WTC11 (cell line): Measurements from ENCODE around the gene SCN9A. TPM values are rescaled to one million over a fixed set of nuclear protein-coding genes. Genes with fewer than 3 reads are reported as not detected.

Experiments
- ATAC-seq: fragments of 200-7000 bp; cut with Tn5 transposase; 2 replicates; pipeline ENCODE4 v1.10.0; 2021; ENCODE audit warnings: mild to moderate bottlenecking, moderate library complexity
- CTCF ChIA-PET: fragments of 300-600 bp; sonication (Branson Sonifier 250); formaldehyde crosslinking; loops from one replicate; lab custom pipeline; 2021; ENCODE audit warnings: antibody characterized with exemption; lab: Charles Lee
- POLR2A ChIA-PET: fragments of 350-600 bp; sonication (Branson Sonifier 250); formaldehyde crosslinking; loops from one replicate; lab custom pipeline; 2021; ENCODE audit warnings: antibody characterized with exemption; lab: Charles Lee
- DNase-seq: peaks from one replicate; pipeline ENCODE4 v3.0.0; 2021; ENCODE audit warnings: low spot score
- H3K27ac Mint-ChIP-seq: 2 replicates; pipeline ENCODE4 v1.8.0; 2021; ENCODE audit warnings: mixed read lengths
- H3K27me3 Mint-ChIP-seq: 2 replicates; pipeline ENCODE4 v1.8.0; 2021; ENCODE audit warnings: low read depth, mild to moderate bottlenecking, moderate library complexity, mixed read lengths
- H3K36me3 Mint-ChIP-seq: 2 replicates; pipeline ENCODE4 v1.8.0; 2021; ENCODE audit warnings: mixed read lengths
- H3K4me1 Mint-ChIP-seq: 2 replicates; pipeline ENCODE4 v1.8.0; 2022; ENCODE audit warnings: mixed read lengths
- H3K4me3 Mint-ChIP-seq: 2 replicates; pipeline ENCODE4 v1.8.0; 2021; ENCODE audit warnings: mild to moderate bottlenecking, moderate library complexity, mixed read lengths
- H3K9me3 Mint-ChIP-seq: 2 replicates; pipeline ENCODE4 v1.8.0; 2021; ENCODE audit warnings: mixed read lengths
- CDX4 ChIP-seq: fragments of 250-450 bp; sonication (Bioruptor Pico); IDR thresholded peaks from 2 replicates; pipeline ENCODE4 v1.9.0; 2021; ENCODE audit warnings: moderate library complexity, mild to moderate bottlenecking, inconsistent platforms, borderline replicate concordance
- CREM ChIP-seq: sonication (generic); formaldehyde crosslinking; IDR thresholded peaks from 2 replicates; pipeline ENCODE4 v1.8.1; 2022; ENCODE audit warnings: mild to moderate bottlenecking, missing genetic modification reagents, moderate library complexity
- FOXP1 ChIP-seq: sonication (generic); formaldehyde crosslinking; IDR thresholded peaks from 2 replicates; pipeline ENCODE4 v1.8.0; 2022; ENCODE audit warnings: missing genetic modification reagents, mild to moderate bottlenecking, moderate library complexity, borderline replicate concordance
- GABPB1 ChIP-seq: sonication (generic); formaldehyde crosslinking; IDR thresholded peaks from 2 replicates; pipeline ENCODE4 v1.8.1; 2023; ENCODE audit warnings: mild to moderate bottlenecking, missing genetic modification reagents
- GTF2I ChIP-seq: fragments of 250-450 bp; sonication (Bioruptor Pico); conservative IDR thresholded peaks from 2 replicates; pipeline ENCODE4 v1.4.0; 2021; ENCODE audit warnings: mild to moderate bottlenecking
- IRF1 ChIP-seq: sonication (generic); formaldehyde crosslinking; IDR thresholded peaks from 2 replicates; pipeline ENCODE4 v1.8.0; 2023; ENCODE audit warnings: missing genetic modification reagents
- IRF2 ChIP-seq: sonication (generic); formaldehyde crosslinking; IDR thresholded peaks from 2 replicates; pipeline ENCODE4 v1.8.0; 2022; ENCODE audit warnings: low read depth, missing genetic modification reagents, borderline replicate concordance
- NFATC4 ChIP-seq: fragments of 250-450 bp; sonication (Bioruptor Pico); IDR thresholded peaks from 2 replicates; pipeline ENCODE4 v1.9.0; 2021; ENCODE audit warnings: mild to moderate bottlenecking
- NFYB ChIP-seq: sonication (generic); formaldehyde crosslinking; conservative IDR thresholded peaks from 2 replicates; pipeline ENCODE4 v1.8.0; 2022; ENCODE audit warnings: low read depth, missing genetic modification reagents
- NR3C1 ChIP-seq: sonication (generic); formaldehyde crosslinking; conservative IDR thresholded peaks from 2 replicates; pipeline ENCODE4 v1.8.1; 2023; ENCODE audit warnings: low read depth, mild to moderate bottlenecking, missing genetic modification reagents
- SMAD4 ChIP-seq: sonication (generic); formaldehyde crosslinking; IDR thresholded peaks from 2 replicates; pipeline ENCODE4 v1.8.0; 2022; ENCODE audit warnings: mild to moderate bottlenecking, missing genetic modification reagents
- SP1 ChIP-seq: sonication (generic); formaldehyde crosslinking; conservative IDR thresholded peaks from 2 replicates; pipeline ENCODE4 v1.8.1; 2022; ENCODE audit warnings: missing genetic modification reagents
- TEAD1 ChIP-seq: sonication (generic); formaldehyde crosslinking; IDR thresholded peaks from 2 replicates; pipeline ENCODE4 v1.8.0; 2022; ENCODE audit warnings: mild to moderate bottlenecking, missing genetic modification reagents
- TEAD4 ChIP-seq: sonication (generic); formaldehyde crosslinking; IDR thresholded peaks from 2 replicates; pipeline ENCODE4 v1.8.0; 2022; ENCODE audit warnings: mild to moderate bottlenecking, missing genetic modification reagents
- ZNF232 ChIP-seq: sonication (generic); formaldehyde crosslinking; IDR thresholded peaks from 2 replicates; pipeline ENCODE4 v1.8.0; 2022; ENCODE audit warnings: mild to moderate bottlenecking, missing genetic modification reagents
- ZNF281 ChIP-seq: sonication (generic); formaldehyde crosslinking; IDR thresholded peaks from 2 replicates; pipeline ENCODE4 v1.8.0; 2023; ENCODE audit warnings: mild to moderate bottlenecking, missing genetic modification reagents
- ZNF317 ChIP-seq: sonication (generic); formaldehyde crosslinking; IDR thresholded peaks from 2 replicates; pipeline ENCODE4 v1.8.1; 2023; ENCODE audit warnings: low read depth, mild to moderate bottlenecking, moderate library complexity, missing genetic modification reagents, borderline replicate concordance
- ZNF425 ChIP-seq: fragments of 250-450 bp; sonication (Bioruptor Pico); conservative IDR thresholded peaks from 2 replicates; pipeline ENCODE4 v1.9.0; 2021; ENCODE audit warnings: mild to moderate bottlenecking
- ZNF671 ChIP-seq: fragments of 250-450 bp; sonication (Bioruptor Pico); IDR thresholded peaks from 2 replicates; pipeline ENCODE4 v1.8.0; 2021; ENCODE audit warnings: mild to moderate bottlenecking
- total RNA-seq: library from RNA; stranded (reverse); gene quantifications from 3 replicates; pipeline ENCODE4 v1.2.3, GENCODE V29; 2021
- TF ChIP-seq, protein P1 (sequence below): sonication (generic); formaldehyde crosslinking; conservative IDR thresholded peaks from 2 replicates; pipeline ENCODE4 v1.8.1; 2023; ENCODE audit warnings: mild to moderate bottlenecking, low read depth, missing genetic modification reagents, moderate library complexity
- TF ChIP-seq, protein P2 (sequence below): sonication (generic); formaldehyde crosslinking; IDR thresholded peaks from 2 replicates; pipeline ENCODE4 v1.8.0; 2022; ENCODE audit warnings: mild to moderate bottlenecking, missing genetic modification reagents
- TF ChIP-seq, protein P3 (sequence below): sonication (generic); formaldehyde crosslinking; conservative IDR thresholded peaks from 2 replicates; pipeline ENCODE4 v1.8.1; 2022; ENCODE audit warnings: mild to moderate bottlenecking, missing genetic modification reagents
- TF ChIP-seq, protein P4 (sequence below): fragments of 250-450 bp; sonication (Bioruptor Pico); IDR thresholded peaks from 2 replicates; pipeline ENCODE4 v1.9.0; 2021; ENCODE audit warnings: mild to moderate bottlenecking, borderline replicate concordance

SCN9A gene
- total RNA-seq, 1 experiment from 2014 or later = 7.3 TPM

- TF ChIP-seq TEAD1 (CRISPR knock-in tag) = no peak
- no peak for TF ChIP-seq TEAD4 (CRISPR knock-in tag)
- TF ChIP-seq CREM = no peak
- no peak for TF ChIP-seq ZNF232 (CRISPR knock-in tag)
- TF ChIP-seq GTF2I = no peak
Measured at GRCh38 chr2:166335284-166335683, 40.5 kb downstream of the SCN9A start (continued).

GRCh38 chr2:166334805-166335204, 40.9 kb downstream of the SCN9A start:
- CTCF ChIA-PET = no interaction called here
- Mint-ChIP-seq H3K27me3 (no peaks in the 10 kb centered on the region), H3K27ac (no peak overlapping the region), H3K4me1 (peaks cover 33% of the 10 kb centered on the region), H3K9me3 (no peaks in the 10 kb centered on the region), H3K4me3 (no peak overlapping the region), H3K36me3 (no peaks in the 10 kb centered on the region)
- DNase-seq (no peak), ATAC-seq (no peak)
- POLR2A ChIA-PET = no interaction called here
- TF ChIP-seq SP1 = no peak
- TF ChIP-seq, protein P1, sequence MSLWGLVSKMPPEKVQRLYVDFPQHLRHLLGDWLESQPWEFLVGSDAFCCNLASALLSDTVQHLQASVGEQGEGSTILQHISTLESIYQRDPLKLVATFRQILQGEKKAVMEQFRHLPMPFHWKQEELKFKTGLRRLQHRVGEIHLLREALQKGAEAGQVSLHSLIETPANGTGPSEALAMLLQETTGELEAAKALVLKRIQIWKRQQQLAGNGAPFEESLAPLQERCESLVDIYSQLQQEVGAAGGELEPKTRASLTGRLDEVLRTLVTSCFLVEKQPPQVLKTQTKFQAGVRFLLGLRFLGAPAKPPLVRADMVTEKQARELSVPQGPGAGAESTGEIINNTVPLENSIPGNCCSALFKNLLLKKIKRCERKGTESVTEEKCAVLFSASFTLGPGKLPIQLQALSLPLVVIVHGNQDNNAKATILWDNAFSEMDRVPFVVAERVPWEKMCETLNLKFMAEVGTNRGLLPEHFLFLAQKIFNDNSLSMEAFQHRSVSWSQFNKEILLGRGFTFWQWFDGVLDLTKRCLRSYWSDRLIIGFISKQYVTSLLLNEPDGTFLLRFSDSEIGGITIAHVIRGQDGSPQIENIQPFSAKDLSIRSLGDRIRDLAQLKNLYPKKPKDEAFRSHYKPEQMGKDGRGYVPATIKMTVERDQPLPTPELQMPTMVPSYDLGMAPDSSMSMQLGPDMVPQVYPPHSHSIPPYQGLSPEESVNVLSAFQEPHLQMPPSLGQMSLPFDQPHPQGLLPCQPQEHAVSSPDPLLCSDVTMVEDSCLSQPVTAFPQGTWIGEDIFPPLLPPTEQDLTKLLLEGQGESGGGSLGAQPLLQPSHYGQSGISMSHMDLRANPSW = no peak
- TF ChIP-seq GABPB1 (CRISPR knock-in tag) = no peak
- TF ChIP-seq, protein P2, sequence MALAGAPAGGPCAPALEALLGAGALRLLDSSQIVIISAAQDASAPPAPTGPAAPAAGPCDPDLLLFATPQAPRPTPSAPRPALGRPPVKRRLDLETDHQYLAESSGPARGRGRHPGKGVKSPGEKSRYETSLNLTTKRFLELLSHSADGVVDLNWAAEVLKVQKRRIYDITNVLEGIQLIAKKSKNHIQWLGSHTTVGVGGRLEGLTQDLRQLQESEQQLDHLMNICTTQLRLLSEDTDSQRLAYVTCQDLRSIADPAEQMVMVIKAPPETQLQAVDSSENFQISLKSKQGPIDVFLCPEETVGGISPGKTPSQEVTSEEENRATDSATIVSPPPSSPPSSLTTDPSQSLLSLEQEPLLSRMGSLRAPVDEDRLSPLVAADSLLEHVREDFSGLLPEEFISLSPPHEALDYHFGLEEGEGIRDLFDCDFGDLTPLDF (CRISPR knock-in tag) = no peak
- TF ChIP-seq, protein P3, sequence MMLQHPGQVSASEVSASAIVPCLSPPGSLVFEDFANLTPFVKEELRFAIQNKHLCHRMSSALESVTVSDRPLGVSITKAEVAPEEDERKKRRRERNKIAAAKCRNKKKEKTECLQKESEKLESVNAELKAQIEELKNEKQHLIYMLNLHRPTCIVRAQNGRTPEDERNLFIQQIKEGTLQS (CRISPR knock-in tag) = no peak
- TF ChIP-seq, protein P4, sequence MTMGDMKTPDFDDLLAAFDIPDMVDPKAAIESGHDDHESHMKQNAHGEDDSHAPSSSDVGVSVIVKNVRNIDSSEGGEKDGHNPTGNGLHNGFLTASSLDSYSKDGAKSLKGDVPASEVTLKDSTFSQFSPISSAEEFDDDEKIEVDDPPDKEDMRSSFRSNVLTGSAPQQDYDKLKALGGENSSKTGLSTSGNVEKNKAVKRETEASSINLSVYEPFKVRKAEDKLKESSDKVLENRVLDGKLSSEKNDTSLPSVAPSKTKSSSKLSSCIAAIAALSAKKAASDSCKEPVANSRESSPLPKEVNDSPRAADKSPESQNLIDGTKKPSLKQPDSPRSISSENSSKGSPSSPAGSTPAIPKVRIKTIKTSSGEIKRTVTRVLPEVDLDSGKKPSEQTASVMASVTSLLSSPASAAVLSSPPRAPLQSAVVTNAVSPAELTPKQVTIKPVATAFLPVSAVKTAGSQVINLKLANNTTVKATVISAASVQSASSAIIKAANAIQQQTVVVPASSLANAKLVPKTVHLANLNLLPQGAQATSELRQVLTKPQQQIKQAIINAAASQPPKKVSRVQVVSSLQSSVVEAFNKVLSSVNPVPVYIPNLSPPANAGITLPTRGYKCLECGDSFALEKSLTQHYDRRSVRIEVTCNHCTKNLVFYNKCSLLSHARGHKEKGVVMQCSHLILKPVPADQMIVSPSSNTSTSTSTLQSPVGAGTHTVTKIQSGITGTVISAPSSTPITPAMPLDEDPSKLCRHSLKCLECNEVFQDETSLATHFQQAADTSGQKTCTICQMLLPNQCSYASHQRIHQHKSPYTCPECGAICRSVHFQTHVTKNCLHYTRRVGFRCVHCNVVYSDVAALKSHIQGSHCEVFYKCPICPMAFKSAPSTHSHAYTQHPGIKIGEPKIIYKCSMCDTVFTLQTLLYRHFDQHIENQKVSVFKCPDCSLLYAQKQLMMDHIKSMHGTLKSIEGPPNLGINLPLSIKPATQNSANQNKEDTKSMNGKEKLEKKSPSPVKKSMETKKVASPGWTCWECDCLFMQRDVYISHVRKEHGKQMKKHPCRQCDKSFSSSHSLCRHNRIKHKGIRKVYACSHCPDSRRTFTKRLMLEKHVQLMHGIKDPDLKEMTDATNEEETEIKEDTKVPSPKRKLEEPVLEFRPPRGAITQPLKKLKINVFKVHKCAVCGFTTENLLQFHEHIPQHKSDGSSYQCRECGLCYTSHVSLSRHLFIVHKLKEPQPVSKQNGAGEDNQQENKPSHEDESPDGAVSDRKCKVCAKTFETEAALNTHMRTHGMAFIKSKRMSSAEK (CRISPR knock-in tag) = no peak
- no peak for TF ChIP-seq NR3C1 (CRISPR knock-in tag)
- TF ChIP-seq ZNF671 (CRISPR knock-in tag) = no peak
- no peak for TF ChIP-seq ZNF425 (CRISPR knock-in tag)
- no peak for TF ChIP-seq ZNF317
- no peak for TF ChIP-seq NFYB (CRISPR knock-in tag)
- no peak for TF ChIP-seq IRF1 (CRISPR knock-in tag)
- no peak for TF ChIP-seq ZNF281 (CRISPR knock-in tag)
- TF ChIP-seq FOXP1 (CRISPR knock-in tag) = no peak
- no peak for TF ChIP-seq IRF2 (CRISPR knock-in tag)
- no peak for TF ChIP-seq SMAD4 (CRISPR knock-in tag)
- TF ChIP-seq NFATC4 = no peak
- TF ChIP-seq CDX4 = no peak
